Cardiac atrium fibroblast (primary cell): ENCODE measurements around the gene STEAP4. TPM values are rescaled to one million over a fixed set of nuclear protein-coding genes. Genes with fewer than 3 reads are reported as not detected.

Source experiments
- total RNA-seq: library from RNA; depleted of rRNA; stranded (reverse); fragments of >200 nt; gene quantifications from 2 replicates; pipeline ENCODE4 v1.2.3, GENCODE V29; 2015

Gene STEAP4
- total RNA-seq: 2.0 and 38.9 TPM in 2 replicates

GRCh38 chr7:88306590-88307048 lies at the start of gene STEAP4:
STEAP4 (minus strand) TSS chr7:88306894; CDS start chr7:88284269, 22,625 bp downstream.

Other genes starting within 250 kb of the STEAP4 start
- 61.9 and 87.0 TPM in 2 replicates for gene SRI, start 86.9 kb downstream of the STEAP4 start, total RNA-seq